A673 (cell line): Measurements from ENCODE around the gene CLRN2.

Experiments
- CTCF ChIP-seq: fragments of 300-800, 200-600 bp; sonication (generic); conservative IDR thresholded peaks from 2 replicates; pipeline ENCODE4 v1.5.1; 2017; ENCODE audit warnings: low read depth, mild to moderate bottlenecking, antibody characterized with exemption, low read length, moderate library complexity, mixed read lengths
- EZH2 ChIP-seq: fragments of 200-600 bp; sonication (generic); IDR thresholded peaks from 2 replicates; pipeline ENCODE4 v1.6.1; 2017; ENCODE audit warnings: borderline replicate concordance, low read depth, mild to moderate bottlenecking, mixed read lengths, antibody characterized with exemption, low read length; ENCODE audit not compliant: poor library complexity, severe bottlenecking

DNA sequence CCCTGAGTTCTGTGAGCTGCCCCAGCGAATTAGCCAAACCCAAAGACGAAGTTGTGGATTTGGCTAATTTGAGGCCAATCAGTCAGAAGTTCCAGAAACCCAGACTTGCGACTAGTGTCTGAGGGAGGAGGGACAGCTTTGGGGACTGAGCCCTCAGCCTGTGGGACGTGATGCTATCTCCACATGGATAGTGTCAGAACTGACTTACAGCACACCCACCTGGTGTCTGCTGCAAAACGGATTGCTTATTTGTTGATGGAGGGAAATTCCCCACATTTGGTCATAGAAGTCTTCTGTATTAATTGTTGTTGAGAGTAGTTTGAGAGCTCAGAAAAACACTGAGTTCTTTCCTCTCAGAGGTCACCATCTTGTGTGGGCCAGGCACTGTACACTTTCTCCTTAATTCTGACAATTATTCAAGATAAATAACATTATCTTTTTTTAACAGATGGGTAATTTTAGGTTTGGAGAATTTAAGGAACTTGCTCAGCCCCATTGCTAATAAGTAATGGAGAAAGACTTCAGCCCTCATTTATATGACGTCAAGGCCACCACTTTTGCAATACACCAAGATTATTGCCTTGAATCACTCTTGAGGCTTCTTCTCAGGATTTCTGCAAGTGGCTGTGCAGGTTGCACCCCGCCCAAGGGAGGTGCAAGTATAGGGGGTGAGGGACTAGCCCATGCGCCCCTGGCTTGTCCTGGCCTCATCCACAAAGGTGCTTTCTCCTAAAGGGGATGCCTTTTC lies 16.7 kb downstream of the CLRN2 start:
- TF ChIP-seq EZH2 = no peak
- no peak for TF ChIP-seq CTCF
